ENCODE measurements around the gene C10orf71.

C10orf71 gene

DNA sequence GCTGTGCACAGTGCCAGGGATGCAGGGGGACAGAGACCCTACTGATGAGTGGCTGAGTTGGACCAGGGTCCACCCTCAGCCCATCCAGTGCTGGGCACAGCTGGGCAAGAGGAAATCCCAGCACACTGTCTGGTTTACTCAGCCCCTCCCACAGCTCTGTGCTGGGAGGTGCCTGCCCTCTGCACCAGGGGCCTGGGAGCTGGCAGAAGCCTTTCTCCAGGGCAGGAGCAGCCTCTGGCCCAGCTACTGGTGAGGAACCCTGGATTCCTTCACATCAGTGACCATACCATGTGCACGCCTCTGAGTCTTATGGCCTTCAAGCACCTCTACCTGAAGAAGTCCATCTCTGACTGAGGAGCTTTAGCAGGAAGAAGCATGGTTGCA is 25.9 kb upstream of the C10orf71 start:
- no peak for DNase-seq

DNA sequence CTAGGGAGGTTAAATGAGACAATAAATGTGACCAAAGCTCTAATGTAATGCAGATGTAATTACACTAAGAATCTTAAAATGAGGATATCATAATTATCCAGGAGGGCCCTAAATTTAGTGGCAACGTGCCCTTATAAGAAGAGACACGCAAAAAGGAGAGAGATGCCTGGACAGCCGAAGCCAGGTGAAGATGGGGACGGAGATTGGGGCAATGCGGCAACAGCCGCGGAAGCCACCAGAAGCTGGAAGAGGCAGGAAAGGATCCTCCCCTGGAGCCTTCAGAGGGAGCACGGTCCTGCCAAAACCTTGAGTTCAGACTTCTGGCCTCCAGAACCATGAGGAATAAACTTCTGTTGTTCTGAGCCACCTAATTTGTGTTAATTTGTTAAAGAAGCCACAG is 25.3 kb upstream of the C10orf71 start:
- no peak for DNase-seq

DNA sequence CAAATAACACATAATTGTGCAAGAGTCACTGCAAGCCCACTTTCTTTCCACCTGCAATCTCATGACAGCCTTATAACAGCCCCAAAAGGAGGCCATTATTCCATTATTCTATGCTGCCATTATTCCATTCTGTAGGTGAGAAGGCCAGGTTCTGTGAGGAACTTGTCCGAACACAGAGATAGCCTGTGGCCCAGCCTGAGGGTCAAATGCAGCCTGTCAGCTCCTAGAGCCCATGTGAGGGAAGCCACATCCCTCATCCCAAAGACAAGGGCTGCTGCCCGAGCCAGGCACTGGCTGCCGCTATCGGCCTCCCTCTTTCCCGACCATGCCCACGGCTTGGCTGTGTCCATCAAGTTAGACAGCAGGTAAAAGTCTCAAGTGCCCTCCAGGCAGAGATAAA is 24.1 kb upstream of the C10orf71 start:
- no peak for DNase-seq

DNA sequence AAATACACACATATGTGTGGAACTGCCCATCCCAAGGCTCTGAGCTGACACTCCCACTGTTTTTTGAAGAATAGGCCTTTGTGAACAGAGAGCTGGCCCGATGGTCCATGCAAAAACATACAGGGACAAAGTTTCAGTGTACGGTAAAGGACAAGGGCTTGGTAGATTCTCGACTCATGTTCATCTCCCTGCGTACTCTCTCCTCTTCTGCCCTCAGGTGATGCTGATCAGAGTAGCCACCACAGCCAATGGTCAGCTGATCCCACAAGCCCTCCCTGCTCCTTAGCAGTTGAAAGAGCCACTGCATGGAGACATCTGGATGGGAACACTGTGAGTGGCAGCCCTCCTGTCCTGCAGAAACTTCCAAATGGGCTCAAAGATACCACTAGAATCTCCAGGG is 23.1 kb upstream of the C10orf71 start:
- no peak for DNase-seq

DNA sequence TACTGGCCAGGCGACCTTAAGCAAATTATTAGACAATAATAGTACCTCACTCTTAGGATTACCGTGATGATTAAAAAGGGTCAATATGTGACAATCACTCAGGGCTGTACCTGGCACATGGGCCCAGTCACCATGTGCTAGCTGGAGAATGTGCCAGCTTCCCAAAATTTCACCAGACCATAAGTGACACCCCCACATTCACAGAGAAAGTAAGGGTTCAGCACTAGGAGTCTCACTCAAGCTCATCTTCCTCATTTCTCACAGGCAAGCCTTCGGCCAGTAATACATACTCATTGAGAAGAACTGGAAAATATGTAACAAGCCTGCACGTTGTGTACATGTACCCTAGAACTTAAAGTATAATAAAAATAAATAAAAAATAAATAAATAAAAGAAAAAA is 22.4 kb upstream of the C10orf71 start:
- no peak for DNase-seq

DNA sequence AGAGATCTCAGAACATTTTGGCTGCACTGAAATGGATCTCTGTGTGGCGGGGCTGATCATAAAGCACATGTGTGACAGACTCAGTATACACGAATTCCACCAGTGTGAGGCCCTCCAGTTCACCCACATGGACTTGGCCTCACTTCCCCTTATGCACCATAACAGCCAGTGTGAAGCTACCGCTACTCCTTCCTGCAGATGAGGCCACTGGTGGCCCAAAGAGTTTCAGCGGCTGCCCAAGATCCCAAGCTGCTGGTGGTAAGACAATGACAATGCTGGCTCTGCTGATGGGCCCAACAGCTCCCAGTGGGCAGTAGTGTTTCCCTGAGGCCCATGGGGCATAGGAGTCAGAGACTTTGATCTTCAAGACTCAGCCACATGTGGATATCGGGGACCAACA is 21.0 kb upstream of the C10orf71 start:
- DNase-seq: no peak

DNA sequence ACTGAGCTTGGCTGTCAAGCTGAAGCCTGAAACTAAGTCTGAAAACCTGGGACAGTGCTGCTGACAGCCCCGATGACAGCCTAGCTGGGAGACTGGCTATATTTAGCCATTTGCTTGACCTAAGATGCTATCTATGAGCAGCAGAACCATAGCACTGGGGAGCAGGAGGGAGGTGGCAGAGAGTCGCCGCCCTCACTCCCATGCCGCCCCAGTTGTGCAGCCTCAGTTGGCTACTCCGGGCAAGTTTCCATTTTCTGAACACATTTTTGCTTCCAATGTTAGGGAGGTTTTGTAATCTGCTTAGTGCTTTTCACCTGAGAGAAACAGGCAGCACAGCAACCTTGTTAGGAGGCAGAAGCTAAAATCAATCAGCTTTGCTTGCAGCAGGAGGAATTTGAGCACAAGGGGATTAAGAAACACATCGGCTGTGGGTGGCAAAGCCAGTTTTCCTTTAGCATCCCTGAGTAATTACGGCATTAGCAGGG is 20.4 kb upstream of the C10orf71 start:
- no peak for DNase-seq

DNA sequence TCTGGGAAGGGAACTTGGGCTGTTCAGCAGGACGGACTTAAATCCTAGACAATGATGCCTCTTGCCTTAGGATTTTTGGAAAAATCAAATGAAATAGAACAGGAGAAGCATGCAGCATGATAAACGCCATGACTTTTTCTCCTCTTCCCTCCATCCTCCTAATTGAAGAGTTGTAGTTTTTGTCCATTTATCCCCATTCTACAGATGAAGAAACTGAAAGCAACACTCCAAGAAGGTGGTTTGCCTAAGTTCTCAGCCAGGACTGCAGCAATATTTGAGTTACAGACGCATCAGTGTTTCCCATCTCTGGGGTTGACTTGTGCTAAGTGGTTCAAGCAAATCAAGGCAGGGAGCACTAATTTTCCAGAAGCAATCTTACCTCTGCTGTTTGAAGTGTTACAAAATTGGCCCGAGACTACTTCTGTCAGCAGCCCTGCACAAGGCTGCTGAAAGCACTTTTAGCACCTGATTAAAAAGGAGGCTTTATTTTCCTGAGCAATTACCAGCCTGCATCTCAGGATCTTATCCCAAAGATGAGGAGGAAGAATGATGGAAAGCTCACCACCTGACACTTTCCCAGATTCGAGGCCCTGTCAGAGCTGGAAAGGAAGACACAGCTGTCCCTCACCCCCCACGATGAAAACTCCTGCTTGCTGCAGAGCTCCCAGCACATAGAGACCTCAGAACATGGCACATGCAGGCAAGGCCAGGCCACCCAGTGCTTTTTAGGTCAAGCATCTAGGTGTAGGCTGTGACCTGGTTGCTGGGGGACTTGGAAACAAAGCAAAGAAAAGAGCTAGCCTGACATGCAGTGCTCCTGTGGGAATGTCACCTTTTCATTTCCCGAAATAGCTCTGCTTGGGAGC is 19.7 kb upstream of the C10orf71 start:
- DNase-seq: no peak

DNA sequence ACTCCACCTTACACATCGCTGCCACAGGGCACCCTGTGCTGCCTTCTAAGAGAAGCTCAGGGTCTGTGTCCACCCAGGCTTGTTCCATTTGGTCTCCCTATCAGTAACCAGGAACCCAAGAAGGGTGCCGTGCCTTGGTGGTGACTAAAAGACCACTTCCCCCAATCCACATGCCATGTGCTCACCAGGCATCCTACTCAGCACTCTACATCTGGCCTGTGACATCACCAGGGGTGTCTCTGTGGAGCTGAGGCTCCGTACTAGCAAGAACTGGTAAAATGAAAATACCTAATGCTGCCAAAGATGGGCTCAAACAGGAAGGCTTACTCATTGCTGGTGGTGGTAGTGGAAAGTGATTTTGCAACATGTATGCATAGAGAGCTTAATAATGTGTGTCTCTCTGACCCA is 19.0 kb upstream of the C10orf71 start:
- no peak for DNase-seq

DNA sequence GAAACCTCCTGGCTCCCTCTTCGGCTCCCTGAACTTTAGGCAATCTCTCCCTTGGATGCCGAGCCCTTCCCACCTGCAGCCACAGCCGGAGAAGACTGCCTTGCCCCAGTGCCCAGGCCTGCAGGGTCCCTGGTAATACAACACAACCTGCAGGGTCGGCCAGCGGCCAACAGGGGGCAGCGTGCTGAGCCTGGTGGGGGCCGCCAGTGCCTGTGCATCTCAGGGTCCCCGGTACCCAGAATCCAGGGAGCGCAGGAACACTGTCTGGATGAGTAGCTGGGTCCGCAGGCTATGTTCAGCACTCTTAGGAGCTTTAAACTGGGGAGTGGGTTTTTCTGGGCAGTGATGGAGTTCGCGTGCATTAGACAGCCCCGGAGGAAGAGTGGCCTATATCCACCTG is 17.5 kb upstream of the C10orf71 start:
- DNase-seq: no peak

DNA sequence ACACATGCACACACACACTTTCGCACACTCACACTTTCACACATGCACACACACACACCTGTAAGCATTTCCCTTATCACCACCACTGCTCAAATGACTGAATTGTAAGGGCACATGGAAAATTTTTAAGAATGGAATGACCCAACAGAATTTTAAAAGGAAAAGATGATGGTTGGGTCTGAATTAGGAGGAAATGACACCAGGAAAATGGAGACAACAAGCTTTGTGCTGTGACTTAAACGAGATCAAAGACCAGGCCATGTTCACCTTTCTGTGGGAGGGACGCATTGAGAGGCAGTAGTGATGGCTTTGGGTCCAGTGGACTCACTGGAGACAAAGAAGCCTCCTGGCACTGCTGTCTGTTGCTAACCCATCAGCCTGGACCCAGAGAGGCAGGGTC is 16.7 kb upstream of the C10orf71 start:
- DNase-seq: no peak

DNA sequence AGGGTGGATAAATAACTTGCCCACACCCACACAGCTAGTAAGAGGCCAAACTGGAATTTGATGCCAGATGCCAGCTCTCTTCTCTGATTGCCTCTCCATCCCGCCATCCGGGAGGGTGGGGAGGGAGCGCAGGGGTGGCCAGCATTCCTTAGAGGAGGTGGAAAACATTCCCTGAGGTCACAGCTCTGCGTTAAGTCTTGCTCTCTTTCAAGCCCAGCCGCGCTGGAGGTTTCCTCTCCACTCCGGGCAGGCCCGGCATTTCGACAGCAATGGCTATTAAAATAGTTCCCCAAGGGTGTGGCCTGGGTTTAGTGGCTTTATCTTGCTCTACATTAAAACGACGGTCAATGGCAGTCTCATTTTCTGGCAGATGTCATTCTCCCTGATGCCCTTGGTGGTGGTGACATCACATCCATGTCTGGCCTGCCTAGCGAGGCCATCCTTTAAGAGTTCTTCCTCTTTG is 16.1 kb upstream of the C10orf71 start:
- DNase-seq: no peak

DNA sequence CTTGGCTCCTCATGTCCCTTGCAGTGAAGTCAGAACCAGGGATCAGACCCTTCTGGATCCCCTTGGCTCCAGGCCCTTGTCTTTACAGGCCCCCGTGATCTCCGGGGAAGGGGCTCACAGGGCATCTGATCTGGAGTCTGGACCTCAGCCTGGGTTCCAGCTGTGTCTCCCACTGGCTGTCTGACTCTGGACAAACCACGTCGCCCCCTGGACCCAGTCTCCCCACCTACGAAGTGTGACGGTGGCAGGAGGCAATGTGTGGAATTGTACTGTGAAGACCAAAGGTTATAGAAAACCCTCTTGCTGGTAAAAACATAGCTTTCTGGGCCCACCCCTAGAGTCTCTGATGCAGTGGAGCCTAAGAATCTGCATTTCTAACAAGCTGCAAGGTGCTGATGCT is 15.5 kb upstream of the C10orf71 start:
- DNase-seq: no peak

DNA sequence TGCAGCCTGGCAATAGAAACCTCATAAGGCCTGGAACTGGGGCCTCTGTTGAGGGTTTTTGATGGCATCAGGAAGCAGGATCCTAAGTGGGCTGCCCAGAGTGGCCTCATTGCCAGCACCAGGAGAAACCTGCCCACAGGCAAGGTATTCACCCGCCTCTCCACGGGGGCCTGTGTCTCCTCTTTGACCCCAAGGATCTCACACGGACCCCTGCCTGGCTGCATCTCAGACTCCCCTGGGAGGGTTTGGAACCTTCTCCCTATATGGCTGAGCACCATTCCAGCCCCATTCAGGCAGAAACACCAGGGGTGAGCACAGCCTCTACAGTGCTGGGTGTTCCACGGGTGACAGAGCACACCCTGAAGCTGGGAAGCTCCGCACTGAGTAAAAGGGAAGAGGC is 14.6 kb upstream of the C10orf71 start:
- no peak for DNase-seq

DNA sequence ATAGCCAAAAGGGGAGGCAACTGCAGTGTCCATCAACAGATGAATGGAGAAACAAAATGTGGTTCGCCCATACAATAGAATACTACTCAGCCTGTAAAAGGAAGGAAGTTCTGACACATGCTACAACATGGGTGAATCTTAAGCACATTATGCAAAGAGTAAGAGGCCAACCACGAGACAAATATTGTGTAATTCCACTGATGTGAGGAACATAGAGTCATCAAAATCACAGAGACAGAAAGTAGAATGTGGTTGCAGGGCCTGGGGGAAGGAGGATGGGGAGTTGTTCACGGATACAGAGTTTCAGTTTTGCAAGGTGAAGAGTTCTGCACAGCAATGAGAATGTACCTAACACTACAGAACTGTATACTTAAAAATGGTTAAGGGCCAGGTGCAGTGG is 13.7 kb upstream of the C10orf71 start:
- no peak for DNase-seq

DNA sequence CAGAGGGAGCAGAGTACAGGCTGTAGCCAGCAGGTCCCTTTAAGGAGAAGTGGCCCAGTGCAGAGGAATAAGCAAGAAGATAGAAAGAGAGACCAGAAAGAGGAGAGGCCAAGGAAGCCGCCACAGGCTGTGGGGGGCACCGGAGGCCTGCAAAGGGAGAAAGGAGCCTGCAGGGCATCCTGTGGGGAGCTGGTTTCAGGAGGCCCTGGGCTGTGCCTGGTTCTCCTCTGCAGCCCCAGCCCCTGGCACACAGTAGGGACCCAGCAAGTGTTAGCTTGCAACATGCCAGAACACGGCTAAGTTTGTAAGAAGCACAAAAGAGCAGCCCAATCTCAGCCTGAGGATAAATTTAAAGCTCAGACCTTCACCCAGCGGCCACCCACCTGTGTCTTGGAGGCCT is 12.3 kb upstream of the C10orf71 start:
- no peak for DNase-seq

DNA sequence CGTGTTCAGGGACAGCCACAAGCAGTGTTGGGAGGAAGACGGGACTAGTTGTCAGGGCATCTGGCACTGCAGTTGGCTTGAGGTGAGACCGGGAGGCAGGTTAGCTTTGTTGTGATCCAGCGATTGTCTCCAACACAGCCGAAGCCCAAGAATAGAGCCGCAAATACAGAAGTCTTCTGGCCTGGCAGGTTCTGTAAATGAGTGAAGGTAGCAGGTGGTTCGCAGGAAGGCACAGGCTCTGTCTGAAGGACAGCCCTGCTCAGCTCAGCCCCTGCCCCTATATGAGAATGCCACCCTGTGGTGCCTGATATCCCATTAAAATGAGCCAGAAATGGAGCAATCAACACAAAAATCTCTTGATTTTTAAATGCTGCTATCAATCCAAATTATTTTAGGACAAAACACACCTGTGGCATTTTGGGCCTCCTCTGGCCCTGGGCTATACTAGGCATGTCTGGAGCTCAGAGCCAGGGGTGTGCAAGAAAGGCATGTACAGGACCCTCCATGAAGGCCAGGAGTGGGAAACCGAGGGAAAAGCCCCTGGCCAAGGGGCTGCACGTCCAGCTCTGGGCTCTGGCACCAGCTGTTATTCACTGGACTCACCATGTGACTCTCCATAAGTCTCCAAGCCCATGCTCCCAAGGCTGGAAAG is 11.2 kb upstream of the C10orf71 start:
- DNase-seq: no peak

DNA sequence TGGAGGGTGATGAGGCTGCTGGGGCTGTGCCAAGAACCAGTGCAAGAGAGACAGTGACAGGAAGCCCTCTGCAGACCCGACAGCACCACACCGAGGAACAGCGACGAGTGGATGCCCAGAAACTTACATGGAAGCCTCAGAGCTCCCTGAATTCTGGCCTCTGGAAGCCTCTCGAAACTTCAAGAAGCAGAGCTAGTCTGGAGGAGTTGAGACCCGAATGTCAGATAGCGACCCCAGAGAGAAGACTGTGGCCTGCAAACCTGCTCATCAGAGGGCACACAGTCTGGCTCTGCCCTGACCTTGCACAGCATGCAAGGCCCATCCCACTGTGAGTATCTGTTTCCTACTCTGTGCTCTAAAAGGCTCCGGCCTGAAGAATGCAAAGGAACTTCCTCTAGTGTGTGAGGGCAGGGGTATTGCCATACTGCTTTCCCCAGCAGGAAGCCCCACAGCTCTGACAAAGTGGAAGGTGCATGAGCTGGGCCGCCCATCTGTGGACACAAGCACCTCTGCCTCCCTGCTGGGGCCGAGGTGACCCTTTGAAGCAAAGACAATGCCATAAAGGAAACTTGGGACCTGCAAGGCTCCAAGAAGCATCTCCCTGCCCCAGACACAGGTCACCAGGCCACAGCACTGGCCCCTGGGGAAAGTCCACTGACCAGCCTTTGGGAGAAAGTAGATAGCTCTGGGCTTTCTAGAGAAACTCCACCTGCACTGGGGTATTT is 10.5 kb upstream of the C10orf71 start:
- DNase-seq: no peak

DNA sequence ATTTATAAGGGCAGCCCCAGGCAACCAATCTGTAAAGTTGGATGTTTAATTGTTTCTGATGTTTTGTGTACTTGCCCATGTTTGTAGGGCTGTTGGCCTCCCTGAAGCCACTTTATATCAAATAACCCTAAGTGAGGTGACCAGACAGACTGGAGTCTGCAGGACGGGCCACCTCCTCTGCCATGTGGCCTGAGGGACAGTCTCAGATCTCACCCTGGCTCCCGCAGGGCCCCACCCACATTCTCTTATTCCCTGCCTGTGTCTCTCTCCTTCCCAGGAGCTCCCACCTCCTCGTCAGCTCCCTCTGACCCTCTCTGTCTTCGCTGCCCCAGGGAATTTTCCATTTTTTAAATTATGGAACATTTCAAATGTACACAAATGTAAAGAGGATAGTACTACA is 9.5 kb upstream of the C10orf71 start:
- no peak for DNase-seq

DNA sequence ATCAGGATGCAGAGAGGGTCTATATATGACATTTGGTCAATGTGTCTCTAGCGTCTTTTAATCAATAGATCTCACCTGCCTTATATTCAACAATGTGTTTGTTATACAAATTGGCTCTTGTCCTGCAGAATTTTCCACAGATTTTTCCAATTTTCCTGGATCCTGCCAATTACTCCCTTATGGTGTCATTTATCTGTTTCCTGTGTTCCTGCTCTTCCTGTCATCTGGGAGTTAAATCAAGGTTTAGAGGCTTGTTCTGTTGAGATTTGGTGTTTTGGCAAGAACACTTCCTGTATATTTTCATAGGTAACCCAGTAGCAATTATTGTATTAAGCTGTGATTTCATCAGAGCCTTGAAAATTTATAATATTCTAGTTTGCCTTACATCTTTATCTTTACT is 8.8 kb upstream of the C10orf71 start:
- DNase-seq: no peak

DNA sequence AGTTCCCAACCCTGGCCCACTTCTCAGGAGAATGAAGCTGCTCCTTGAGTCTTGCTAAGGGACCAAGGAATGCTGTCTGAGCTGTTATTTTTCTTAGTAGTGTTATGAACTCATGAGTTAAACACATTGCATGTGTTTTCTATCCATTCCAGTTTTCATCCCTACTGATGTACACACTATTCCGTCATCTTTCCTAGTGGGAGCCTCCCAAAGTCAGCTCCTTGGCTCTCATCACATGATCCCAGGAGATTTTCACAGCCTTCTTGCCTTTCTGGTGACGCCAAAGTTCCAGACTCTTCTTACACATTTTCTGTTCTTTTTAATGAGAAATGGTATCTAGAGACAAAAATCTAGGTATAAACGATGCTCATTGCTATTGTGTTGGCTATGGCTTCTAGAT is 8.4 kb upstream of the C10orf71 start:
- no peak for DNase-seq

DNA sequence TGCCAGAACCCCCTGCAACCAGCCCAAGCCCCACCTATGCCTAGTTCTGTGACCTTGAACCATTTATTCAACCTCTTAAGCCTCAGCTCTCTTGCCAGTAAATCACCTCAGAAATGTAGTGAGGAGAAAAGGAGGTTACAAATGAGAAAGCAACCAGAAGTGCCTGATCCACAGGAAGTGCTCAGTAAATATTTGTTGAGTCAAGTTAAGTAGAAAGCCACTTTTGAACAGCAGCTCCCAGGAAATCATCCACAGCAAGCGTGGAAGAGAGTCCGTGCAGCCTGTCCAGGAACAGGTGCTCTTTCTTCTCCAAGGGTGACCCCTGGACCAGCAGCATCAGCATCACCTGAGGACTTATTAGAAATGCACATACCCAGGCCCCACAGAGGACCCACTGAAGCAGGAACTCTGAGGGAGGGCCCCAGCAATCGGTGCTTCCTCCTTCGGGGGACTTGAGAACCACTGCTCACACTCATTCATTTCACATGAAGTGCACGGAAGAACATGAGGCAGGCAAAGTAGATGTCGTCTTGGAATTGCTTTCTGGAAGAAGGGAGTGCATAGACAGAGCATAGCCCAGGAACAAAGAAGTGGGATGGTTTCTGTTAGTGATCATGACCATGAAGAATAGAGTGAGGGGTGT is 6.3 kb upstream of the C10orf71 start:
- peak; percentile 21 for DNase-seq

DNA sequence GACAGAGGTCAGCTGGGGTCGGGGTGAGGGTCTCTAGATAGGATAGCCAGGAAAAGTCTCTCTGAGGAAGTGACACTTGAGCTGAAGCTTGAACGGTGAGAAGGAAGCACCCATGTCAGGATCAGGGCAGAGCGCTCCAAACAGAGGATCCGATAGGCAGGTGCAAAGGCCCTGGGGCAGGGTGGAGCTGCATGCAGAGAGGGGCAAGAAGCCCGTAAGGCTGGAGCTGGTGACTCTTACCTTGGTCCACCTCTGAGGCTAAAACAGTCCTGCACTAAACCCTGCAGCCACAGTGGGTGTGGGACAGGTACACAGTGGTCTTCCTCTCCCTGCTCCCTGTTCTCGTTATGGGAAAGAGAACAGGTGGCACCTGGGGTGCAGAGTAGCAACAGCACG is 5.8 kb upstream of the C10orf71 start:
- no peak for DNase-seq

Measured in NCI-H345 (cell line).